TTC549 (cell line): ENCODE measurements around the gene CYP2C8.
"Not testable (repeated sequence)": the region's sequence is repeated elsewhere in the genome, so short reads cannot be mapped to it uniquely, and the experiment has no call there.

Experiments used
- FAIRE-seq: peaks from 2 replicates; lab custom pipeline; 2012; peaks lifted over from hg19 to GRCh38; lab: Jason Lieb, UNC

The CYP2C8 gene

DNA sequence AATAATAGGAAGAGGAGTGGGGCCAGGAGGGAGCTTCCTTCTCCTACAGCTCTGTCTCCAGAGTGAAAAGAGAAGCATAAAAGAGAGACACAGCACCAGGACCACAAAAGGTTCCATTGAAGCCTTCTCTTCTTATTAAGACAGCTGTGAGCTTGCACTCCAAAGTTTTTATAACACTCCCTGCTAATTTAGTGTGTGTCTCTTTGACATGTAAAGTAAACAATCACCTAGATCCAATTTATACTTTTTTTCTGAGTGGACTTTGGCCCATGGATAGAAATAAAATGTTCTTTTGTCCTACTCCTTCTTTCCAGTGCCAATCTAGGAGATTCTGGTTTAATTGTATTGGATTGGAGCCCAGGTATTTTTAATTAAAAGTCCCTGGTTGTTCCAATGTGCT, at the start of gene CYP2C8:
TSS of gene CYP2C8 (minus strand) at position 212 of the 400 bp plus-strand sequence. CDS start at position 117, 95 bp downstream.
- FAIRE-seq = no peak

DNA sequence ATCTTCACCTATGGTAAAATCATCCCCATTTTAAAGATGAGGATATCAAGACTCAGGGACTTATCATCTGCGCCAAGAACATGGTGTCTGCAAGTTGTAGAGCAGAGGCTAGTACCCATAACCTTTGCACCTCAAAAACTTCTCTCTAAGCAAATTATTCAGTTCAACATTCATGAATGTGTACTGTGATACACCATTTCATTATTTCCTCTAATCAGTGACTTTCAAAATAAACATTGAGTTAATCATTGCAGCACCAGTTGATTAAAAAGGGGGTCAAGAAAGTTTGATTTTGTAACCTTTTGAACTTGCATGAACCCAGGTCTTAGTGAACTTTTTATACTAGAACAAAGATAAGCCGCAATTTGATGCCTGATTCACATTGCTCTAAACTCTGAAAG, 47.6 kb upstream of the CYP2C8 start:
- no peak for FAIRE-seq

DNA sequence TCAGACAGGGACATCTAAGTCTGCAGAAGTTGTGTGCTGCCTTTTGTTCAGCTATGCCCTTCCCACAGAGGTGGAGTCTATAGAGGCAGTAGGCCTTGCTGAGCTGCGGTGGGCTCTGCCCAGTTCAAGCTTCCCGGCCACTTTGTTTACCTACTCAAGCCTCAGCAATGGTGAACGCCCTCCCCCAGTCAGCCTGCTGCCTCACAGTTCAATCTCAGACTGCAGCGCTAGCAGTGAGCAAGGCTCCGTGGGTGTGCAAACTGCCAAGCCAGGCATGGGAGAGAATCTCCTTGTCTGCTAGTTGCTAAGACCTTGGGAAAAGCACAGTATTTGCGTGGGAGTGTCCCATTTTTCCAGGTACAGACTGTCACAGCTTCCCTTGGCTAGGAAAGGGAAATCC, 41.5 kb upstream of the CYP2C8 start:
- FAIRE-seq = not testable (repeated sequence)

DNA sequence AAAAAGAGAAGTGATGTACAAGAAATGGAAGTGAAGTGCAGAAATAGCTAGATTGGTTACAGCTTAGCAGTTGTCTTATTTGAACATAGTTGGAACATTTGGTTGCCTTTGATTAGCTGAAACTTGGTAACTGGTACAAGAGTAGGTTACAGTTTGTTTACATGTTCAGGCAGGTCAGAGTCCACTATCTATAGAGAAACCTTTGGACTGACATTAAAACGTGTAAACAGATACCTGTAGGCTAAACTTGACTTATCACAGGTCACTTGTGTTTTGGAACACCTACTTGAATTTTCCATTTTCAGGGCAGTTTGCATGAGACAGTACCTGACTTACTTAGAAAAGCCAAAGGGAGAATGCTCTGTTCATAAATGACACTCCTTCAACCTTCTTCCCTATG, 28.5 kb upstream of the CYP2C8 start:
- FAIRE-seq = no peak

DNA sequence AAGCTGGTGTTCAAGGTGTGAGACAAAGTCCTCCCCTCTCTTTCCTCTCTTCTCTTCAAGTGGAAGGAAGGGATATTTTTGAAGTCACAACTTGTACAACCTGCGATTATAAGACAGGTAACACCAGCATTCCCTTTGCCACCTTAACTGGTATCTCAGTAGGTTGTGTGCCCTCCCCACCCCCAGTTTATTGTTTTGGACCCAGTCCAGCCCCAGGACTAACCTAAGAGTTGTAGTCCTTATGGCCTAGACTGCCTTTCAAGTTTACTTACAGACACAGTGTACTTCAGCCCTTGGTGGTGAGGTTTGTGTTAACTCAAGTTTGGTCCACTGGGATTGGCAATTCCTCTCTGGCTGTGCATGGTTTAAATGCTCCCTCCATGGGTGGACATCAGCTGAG, 26.8 kb upstream of the CYP2C8 start:
- FAIRE-seq = no peak

DNA sequence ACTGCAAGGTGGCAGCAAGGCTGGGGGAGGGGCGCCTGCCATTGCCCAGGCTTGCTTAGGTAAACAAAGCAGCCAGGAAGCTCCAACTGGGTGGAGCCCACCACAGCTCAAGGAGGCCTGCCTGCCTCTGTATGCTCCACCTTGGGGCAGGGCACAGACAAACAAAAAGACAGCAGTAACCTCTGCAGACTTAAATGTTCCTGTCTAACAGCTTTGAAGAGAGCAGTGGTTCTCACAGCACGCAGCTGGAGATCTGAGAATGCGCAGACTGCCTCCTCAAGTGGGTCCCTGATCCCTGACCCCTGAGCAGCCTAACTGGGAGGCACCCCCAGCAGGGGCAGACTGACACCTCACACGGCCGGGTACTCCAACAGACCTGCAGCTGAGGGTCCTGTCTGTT, 10.3 kb upstream of the CYP2C8 start:
- FAIRE-seq = not testable (repeated sequence)

DNA sequence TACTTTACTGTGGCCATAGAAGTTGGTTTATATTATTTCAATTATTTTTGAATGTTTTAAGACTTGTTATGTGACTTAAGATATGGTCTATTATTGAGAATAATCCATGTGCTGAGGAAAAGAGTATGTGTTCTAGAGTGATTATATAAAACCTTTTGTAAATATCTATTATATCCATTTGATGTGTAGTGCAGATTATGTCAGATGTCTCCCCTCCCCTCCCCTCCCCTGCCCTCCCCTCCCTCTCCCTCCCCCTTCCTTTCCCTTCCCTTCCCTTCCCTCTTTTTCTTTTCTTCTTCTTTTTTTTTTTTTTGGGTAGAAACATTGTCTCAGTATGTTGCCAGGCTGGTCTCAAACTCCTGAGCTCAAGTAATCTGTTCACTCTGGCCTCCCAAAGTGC, 8.3 kb upstream of the CYP2C8 start:
- no peak for FAIRE-seq

DNA sequence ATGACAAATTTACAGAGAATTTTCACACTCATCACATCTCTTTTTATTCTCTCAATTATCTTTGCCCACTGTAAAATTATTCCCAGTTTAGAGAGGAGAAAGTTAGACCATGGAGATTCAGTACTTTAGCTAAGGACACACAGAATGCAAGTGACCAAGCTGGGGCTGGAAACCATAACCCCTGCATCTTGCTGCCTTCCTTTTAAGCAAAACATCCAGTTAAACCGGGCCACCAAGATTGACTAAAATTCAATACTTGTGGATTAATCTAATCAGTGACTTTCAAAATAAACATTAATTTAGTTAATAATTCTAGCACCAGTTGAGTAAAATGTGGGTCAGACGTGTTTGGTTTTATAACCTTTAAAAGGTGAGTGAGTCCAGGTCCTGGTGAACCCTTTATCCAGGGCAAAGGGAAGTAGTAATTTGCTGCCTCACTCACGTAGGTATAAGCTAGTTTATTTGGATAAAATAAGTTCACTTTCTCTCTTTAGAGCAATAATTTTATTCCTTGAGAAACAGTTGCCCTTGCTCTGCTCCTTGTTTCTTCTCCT, 1.9 kb upstream of the CYP2C8 start:
- FAIRE-seq = no peak

DNA sequence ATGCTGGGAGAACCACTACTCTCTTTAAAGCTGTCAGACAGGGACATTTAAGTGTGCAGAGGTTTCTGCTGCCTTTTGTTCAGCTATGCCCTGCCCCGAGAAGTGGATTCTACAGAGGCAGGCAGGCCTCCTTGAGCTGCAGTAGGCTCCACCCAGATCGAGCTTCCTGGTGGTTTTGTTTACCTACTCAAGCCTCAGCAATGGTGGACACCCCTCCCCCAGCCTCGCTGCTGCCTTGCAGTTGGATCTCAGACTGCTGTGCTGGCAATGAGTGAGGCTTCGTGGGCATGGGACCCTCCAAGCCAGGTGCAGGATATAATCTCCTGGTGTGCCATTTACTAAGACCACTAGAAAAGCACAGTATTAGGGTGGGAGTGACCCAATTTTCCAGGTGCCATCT, 5.2 kb downstream of the CYP2C8 start:
- FAIRE-seq = not testable (repeated sequence)

DNA sequence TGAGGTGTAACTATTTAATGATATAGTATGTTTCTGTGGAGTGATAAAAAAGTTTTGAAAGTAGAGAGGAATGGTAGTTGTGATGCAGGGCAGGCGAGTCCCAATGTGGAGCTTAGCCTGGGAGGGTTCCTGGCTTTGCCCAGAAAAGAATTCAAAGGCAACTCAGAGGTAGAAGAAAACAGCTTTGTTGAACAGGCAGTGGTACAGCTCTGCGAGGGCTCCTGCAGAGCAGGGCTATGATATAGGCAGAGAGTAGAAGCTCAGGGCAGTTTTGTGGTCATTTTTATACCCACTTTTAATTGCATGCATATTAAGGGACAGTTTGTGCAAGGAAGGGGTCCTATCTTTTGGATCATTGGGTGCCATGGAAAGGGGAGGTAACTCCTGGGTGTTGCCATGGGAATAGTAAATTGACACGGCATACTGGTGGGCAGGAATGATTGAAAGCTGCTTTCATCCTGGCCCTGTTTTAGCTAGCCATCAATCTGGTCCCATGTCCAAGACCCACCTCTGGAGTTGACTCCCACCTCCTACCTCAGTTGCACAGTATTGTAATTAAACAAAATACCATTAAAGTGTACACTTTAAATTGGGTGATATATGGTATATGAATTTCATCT, 12.4 kb downstream of the CYP2C8 start:
- FAIRE-seq = no peak

DNA sequence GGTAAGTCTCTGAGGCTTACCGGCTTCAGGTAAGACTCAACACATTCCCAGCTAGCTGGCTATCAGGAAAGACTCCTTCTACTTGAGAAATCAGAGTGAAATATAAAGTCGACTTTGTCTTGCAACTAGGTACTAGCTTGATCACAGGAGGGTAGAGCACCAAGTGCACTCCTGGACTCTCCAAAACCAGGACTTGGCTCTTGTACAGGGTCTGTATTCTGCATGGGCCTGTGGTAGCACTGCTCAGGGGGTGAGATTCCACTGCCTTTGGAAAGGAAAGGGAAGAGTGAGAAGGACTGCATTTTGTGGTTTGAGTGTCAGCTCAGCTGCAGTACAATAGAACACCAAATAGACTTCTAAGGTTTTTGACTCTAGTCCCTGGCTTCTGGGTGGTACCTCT, 19.4 kb downstream of the CYP2C8 start:
- FAIRE-seq = no peak

DNA sequence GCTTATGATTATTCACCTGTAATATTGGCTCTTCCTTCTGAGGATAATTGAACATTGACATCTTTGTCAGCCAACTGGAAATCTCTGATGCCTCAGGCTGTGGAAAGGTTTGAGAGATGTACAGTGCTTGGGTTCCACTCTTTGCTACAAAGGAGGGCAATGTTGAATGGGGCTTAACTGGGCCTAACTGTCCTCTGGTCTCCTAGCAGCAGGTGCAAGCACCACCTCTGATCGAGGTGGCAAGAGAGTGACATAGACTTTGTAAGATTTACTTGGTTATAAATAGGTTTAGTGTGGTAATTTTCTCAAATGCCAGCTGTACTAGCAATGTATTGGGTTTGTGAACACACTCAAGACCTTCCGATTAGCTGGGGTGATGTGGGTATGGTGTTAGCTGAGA, 21.1 kb downstream of the CYP2C8 start:
- FAIRE-seq = no peak

DNA sequence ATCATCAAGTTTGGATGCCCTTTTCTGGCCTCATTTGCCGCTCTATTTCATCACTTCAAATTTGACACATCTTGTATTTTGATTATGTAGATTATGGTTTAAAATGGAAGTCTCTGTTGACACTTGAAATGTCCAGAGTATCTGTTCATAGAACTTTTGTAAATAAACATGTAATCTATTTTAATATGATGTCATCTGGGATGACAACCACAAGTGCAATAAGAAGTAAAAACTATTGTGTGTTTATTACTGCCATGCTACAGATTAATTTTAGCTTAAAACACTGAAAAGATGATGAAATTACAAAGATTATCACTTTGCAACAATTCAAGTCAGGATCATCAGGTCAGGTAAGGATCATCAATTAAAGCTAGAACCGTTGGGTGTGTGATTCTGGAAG, 30.0 kb downstream of the CYP2C8 start:
- FAIRE-seq = no peak

DNA sequence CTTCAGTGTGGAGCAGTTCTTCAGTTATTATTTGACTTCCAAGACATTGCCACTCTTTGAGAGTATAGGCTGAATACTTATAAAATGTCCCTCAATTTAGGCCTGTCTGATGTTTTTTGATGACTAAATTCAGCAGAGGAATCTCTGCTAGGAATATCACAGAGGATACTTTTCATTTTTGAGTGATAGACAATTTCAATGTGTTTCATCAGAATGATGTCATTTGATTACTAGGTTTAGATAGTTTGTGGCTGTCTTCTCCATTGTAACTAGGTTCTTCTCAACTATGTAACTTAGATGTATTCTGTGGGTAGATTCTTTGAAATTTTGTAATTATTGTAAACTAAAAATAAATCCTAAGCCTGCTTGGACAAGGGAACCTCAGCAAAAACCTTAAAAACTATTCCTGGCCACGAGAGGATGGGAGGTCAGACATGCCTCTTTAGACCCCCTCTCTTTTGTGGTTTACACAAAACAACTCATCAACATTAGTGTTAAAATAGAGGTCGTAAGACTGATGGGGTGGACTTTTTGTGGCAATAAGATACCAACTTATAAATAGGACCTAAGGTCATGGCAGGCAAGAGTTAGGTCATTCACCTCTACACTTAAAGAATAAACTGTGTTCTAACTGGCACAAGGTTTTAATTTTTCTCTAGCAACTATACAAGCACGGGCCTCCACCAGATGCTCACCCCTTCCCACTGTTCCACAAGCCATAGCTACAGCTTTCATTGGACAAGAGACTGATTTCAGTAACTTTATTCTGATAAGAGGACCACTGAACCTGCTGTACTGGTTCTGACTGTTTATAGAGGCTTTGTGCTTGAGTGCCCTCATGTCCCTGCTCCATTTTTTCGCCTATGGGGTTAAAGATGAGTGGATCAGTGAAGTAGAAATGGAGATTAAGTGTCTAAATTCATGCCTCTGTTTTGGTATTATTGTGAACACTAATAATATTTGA, 33.7 kb downstream of the CYP2C8 start:
- no peak for FAIRE-seq

DNA sequence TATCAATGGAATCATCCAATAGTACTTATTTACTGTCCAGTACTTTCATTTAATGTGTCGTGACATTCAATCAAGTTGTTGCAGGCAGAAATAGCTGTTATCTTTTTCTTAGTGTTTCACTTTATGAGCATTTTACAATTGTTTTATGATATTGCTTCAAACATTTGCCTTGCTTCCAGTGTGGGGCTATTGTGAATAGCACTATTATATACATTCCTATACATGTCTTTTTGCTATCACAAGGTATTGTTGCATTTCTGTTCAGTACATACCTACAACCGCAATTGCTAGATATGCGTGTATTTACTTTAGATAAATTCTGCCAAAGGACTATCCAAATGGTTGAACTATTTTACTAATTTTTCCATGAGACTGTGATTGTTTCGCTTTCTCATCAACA, 34.9 kb downstream of the CYP2C8 start:
- FAIRE-seq = no peak

DNA sequence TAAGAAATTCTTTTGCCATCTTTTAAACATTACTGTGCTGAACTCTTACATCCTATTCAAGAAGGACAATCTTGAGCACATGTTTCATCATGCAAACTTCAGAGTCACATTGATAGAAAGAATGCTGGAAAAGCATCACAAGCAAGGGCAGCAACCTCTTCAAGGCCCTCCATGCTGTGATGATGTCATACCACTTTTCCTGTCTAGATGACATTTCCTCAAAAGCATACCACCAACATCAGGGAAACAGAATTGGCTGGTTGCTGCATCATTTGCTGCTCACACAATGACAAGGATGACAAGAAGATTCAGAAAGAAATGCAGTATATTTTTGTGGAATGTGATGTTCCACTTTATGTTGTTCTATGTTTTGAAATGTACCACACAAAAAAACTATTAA, 37.6 kb downstream of the CYP2C8 start:
- FAIRE-seq = no peak

DNA sequence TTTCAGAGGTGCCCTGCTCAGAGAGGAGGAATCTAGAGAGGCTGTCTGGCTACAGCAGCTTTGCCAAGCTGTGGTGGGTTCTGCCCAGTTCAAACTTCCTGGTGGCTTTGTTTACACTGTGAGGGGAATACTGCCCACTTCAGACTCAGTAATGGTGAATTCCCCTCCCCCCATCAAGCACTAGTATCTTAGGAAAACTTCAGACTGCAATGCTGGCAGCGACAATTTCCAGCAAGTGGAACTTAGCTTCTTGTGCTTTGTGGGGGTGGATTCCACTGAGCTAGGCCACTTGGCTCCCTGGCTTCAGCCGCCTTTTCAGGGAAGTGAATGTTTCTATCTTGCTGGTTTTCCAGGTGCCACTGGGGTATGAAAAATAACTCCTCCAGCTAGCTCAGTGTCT, 42.8 kb downstream of the CYP2C8 start:
- no peak for FAIRE-seq

DNA sequence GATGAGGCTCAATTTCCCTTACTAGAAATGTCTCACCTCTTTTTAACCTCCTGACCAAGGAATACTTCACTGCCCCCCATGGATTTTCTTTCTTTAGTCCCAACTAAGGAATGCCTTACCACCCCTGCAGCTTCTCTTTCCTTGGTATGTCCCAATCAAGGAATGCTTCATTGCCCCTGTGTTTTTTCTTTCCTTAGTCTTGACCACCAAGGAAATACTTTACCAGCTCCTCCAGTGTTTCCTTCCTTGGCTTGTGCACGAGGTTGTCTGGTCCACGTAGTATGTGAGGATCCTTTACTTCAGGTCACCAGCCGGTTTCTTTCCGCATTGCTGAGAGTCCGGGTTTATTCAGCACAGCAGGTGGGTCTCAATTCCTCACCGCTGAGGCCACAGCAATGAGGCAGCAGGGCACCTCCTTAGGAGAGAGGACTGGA, 71.5 kb downstream of the CYP2C8 start:
- FAIRE-seq = no peak

DNA sequence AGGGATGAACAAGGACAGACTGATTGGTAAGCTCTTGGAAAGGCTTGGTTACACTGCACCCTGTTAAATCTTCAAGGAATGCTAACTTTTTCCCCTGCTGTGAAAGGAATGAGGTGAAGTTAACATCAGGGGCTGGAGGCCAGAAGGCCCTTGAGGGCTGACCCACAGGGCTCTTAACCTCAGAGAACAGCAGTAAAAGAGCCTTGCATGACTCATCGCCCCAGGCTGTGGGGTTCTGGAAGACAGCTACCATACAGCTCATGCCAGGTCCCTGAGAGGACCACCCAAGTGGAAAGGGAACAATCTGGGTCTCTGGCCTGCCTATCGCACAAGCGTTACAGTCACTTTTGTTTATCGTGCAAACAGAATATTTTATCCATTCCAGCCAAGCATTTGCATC, 76.5 kb downstream of the CYP2C8 start:
- no peak for FAIRE-seq

DNA sequence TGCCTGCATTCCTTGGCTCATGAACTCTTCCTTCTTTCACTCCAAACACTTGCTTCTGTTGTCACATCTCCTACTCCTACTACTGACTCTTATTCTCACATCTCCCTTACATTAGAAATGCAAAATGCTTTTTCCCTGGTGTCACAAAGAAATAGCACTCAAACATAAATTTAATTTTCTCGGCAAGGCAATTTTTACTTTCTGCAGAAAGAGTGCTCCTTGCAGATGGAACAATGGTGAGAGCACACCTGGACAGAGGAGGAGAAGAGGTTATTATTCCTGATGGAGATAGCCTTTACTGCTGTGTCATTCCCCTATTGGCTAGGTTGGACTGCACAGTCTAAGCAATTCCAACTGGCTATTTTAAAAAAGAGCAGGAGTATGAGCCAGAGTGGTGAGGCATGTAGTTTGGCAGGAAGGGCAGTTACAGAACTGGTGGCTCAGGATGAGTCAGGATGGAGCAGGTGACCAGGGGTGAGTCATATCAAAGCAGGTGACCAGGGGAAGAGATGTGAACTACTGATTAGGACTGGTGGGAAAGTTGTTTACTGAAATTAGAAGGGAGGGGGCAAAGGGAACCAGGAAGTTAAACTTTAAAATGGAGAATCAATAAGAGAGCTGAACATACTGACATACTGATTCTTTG, 77.9 kb downstream of the CYP2C8 start:
- no peak for FAIRE-seq

DNA sequence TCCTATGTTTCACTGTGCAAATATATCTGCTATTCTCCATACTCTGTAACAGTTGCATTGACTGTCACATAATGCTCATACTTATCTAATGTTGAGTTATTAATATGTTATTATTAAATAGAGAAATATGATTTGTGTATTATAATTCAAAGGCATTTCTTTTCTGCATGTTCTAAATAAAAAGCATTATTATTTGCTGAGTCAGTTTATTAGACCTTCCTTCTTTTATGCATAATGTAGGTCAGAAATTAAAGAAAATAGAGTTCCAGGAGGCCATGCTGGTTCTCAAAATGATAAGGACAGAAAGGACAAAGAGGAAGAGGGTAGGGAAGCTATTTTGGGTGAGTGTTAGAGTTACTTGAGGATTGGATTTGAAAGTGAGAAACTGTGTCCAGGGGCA, 80.1 kb downstream of the CYP2C8 start:
- FAIRE-seq = no peak
